Measurements from ENCODE around the gene UMAD1.

DNA sequence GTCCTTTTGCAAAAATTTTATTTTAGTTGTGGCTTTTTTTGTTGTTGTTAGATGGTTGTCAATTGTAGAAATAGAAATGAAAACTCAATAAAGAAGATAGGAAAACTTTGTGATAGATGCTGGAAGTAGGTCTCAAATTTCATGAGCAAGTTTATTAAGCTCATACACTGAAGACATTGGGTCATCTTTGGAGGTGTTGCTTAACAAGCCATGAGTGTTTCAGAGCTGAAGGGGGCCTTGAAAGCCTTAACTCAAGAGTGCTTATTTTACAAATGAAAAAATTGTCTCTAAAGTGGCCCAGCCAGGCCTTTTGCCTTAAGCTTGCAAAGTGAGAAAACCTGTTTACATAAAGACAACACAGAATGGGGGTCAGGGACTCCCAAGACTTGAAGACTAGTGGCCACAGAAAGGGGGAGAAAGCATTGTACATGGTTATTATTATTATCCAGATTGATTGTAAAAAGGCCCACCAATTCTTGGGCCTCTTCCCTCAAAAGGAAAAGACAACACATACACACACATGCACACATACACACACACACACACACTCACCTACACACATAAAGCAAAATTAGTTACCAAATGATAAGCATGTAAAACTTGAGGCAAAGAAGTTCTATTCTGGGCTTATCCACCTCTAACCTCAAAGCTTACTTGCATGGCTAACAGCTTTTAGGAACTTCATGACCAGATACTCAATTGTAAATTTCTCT, 278.3 kb downstream of the UMAD1 start:
- TF ChIP-seq, protein P1, sequence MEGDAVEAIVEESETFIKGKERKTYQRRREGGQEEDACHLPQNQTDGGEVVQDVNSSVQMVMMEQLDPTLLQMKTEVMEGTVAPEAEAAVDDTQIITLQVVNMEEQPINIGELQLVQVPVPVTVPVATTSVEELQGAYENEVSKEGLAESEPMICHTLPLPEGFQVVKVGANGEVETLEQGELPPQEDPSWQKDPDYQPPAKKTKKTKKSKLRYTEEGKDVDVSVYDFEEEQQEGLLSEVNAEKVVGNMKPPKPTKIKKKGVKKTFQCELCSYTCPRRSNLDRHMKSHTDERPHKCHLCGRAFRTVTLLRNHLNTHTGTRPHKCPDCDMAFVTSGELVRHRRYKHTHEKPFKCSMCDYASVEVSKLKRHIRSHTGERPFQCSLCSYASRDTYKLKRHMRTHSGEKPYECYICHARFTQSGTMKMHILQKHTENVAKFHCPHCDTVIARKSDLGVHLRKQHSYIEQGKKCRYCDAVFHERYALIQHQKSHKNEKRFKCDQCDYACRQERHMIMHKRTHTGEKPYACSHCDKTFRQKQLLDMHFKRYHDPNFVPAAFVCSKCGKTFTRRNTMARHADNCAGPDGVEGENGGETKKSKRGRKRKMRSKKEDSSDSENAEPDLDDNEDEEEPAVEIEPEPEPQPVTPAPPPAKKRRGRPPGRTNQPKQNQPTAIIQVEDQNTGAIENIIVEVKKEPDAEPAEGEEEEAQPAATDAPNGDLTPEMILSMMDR (IDR thresholded peaks at IDR 0.05): no peak
- no peak for TF ChIP-seq POLR2A (IDR thresholded peaks at IDR 0.05)

Measured in Peyer's patch (tissue), 4 donors.